BE2C (cell line): ENCODE data around the gene B3GALNT2.

Source experiments
- DNase-seq: peaks from one replicate; pipeline ENCODE4 v3.0.0-alpha.2; 2020
- H3K27me3 ChIP-seq: fragments of 250-450 bp; sonication (Bioruptor Pico); 2 replicates; pipeline ENCODE4 v1.5.1; 2020; ENCODE audit warnings: mild to moderate bottlenecking
- H3K36me3 ChIP-seq: fragments of 250-450 bp; sonication (Bioruptor Pico); 2 replicates; pipeline ENCODE4 v1.5.1; 2020; ENCODE audit warnings: mild to moderate bottlenecking
- H3K4me1 ChIP-seq: fragments of 250-450 bp; sonication (Bioruptor Pico); 2 replicates; pipeline ENCODE4 v1.5.1; 2020
- H3K4me3 ChIP-seq: 2 replicates; pipeline ENCODE4 v1.5.1; 2011; ENCODE audit warnings: low read depth, low read length
- H3K9me3 ChIP-seq: fragments of 250-450 bp; sonication (Bioruptor Pico); 2 replicates; pipeline ENCODE4 v1.5.1; 2020
- CTCF ChIP-seq: IDR thresholded peaks from 2 replicates; pipeline ENCODE4 v1.5.1; 2012; ENCODE audit warnings: mild to moderate bottlenecking, low read depth, low read length

B3GALNT2 gene

GRCh38 chr1:235495030-235495429 lies 9.2 kb downstream of the B3GALNT2 start:
- Histone ChIP-seq H3K36me3 (peaks cover 46% of the 10 kb centered on the region), H3K9me3 (no peaks in the 10 kb centered on the region), H3K27me3 (no peaks in the 10 kb centered on the region), H3K4me1 (no peaks in the 10 kb centered on the region; the same call in 1 of the 2 replicates), H3K4me3 (no peak overlapping the region)
- TF ChIP-seq CTCF, result no peak
- DNase-seq, result no peak

- no peak overlapping the region for H3K4me3 ChIP-seq
- H3K9me3 ChIP-seq, result no peaks in the 10 kb centered on the region
- DNase-seq, result no peak
- no peaks in the 10 kb centered on the region; the same call in 1 of the 2 replicates for H3K4me1 ChIP-seq
- peaks cover 47% of the 10 kb centered on the region for H3K36me3 ChIP-seq
- H3K27me3 ChIP-seq, result no peaks in the 10 kb centered on the region
- TF ChIP-seq CTCF, result no peak
Measured at GRCh38 chr1:235494531-235494930, 9.7 kb downstream of the B3GALNT2 start.

DNA sequence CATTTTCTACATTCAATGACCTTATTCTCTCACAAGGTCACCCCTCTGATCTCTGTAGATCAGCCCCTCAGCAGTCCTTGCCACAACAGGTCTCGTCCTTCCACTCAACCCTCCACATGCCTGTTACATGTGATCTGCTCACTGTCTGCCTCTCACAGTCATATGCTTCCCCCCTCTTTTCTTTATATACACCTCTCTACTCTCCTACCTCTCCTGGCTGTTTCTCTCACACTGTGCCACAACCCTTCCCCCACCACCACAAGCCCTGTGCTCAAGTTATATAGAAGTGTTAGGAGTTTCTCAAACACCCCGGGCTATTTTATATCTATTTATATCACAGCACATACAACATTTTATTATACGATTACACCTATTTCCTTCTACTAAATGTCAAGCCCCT lies 12.6 kb downstream of the B3GALNT2 start:
- DNase-seq, result no peak
- Histone ChIP-seq H3K9me3 (no peaks in the 10 kb centered on the region), H3K4me3 (no peak overlapping the region), H3K4me1 (no peaks in the 10 kb centered on the region; the same call in 1 of the 2 replicates), H3K36me3 (peaks cover 56% of the 10 kb centered on the region), H3K27me3 (no peaks in the 10 kb centered on the region)
- TF ChIP-seq CTCF, result no peak

GRCh38 chr1:235486321-235486720 lies 17.9 kb downstream of the B3GALNT2 start:
- no peaks in the 10 kb centered on the region for H3K27me3 ChIP-seq

GRCh38 chr1:235485558-235485957 lies 18.7 kb downstream of the B3GALNT2 start:
- no peak for DNase-seq
- Histone ChIP-seq H3K4me3 (no peak overlapping the region), H3K27me3 (no peaks in the 10 kb centered on the region), H3K4me1 (no peaks in the 10 kb centered on the region), H3K9me3 (no peaks in the 10 kb centered on the region), H3K36me3 (peaks cover 41% of the 10 kb centered on the region)
- no peak for TF ChIP-seq CTCF

More at GRCh38 chr1:235486321-235486720, 17.9 kb downstream of the B3GALNT2 start:
- no peaks in the 10 kb centered on the region for H3K4me1 ChIP-seq
- H3K4me3 ChIP-seq, result no peak overlapping the region
- no peak for DNase-seq
- no peak for TF ChIP-seq CTCF
- peaks cover 38% of the 10 kb centered on the region for H3K36me3 ChIP-seq
- H3K9me3 ChIP-seq, result no peaks in the 10 kb centered on the region

GRCh38 chr1:235483090-235483489 lies 21.2 kb downstream of the B3GALNT2 start:
- H3K4me1 ChIP-seq, result no peaks in the 10 kb centered on the region

More at GRCh38 chr1:235483090-235483489, 21.2 kb downstream of the B3GALNT2 start:
- Histone ChIP-seq H3K27me3 (no peaks in the 10 kb centered on the region), H3K9me3 (no peaks in the 10 kb centered on the region), H3K4me3 (no peak overlapping the region), H3K36me3 (peaks cover 52% of the 10 kb centered on the region)
- DNase-seq, result no peak
- TF ChIP-seq CTCF, result no peak
